ENCODE results near the gene P2RY6.

The P2RY6 gene

GRCh38 chr11:73237471-73238290 is 34.5 kb upstream of the P2RY6 start:
- DNase-seq, result no peak

GRCh38 chr11:73239111-73239521 is 33.0 kb upstream of the P2RY6 start:
- DNase-seq, result no peak

GRCh38 chr11:73239571-73240189 is 32.5 kb upstream of the P2RY6 start:
- no peak for DNase-seq

- no peak for DNase-seq
These were observed 31.9 kb upstream of the P2RY6 start for GRCh38 chr11:73240190-73240781.

- DNase-seq, result no peak
These were observed 30.8 kb upstream of the P2RY6 start for GRCh38 chr11:73241300-73241699.

- DNase-seq, result peak; percentile 94
These were observed 29.7 kb upstream of the P2RY6 start for GRCh38 chr11:73242251-73243092.

GRCh38 chr11:73243093-73243485 is 29.0 kb upstream of the P2RY6 start:
- DNase-seq, result no peak

GRCh38 chr11:73244589-73245240 is 27.4 kb upstream of the P2RY6 start:
- DNase-seq, result no peak

- DNase-seq, result no peak
These were observed 26.7 kb upstream of the P2RY6 start for GRCh38 chr11:73245461-73245860.

GRCh38 chr11:73246303-73246702 is 25.8 kb upstream of the P2RY6 start:
- no peak for DNase-seq

- DNase-seq, result no peak
These were observed 23.5 kb upstream of the P2RY6 start for GRCh38 chr11:73248526-73249185.

- no peak for DNase-seq
These were observed 22.8 kb upstream of the P2RY6 start for GRCh38 chr11:73249304-73249703.

- DNase-seq, result no peak
These were observed 22.0 kb upstream of the P2RY6 start for GRCh38 chr11:73249853-73250783.

- DNase-seq, result peak; percentile 43
These were observed 19.5 kb upstream of the P2RY6 start for GRCh38 chr11:73252577-73253191.

GRCh38 chr11:73257342-73258103 is 14.6 kb upstream of the P2RY6 start:
- DNase-seq, result no peak

- DNase-seq, result no peak
These were observed 13.8 kb upstream of the P2RY6 start for GRCh38 chr11:73258104-73259035.

- DNase-seq, result no peak
These were observed 12.6 kb upstream of the P2RY6 start for GRCh38 chr11:73259406-73260126.

GRCh38 chr11:73260127-73260457 is 12.0 kb upstream of the P2RY6 start:
- no peak for DNase-seq

Data from SHP77 treated with DMSO at 0.1 percent for 48 hours (cell line).